Hematopoietic multipotent progenitor cell treated with erythropoietin and hydrocortisone succinate and interleukin-3 and kit ligand, for 17 days (in vitro differentiated cells): ENCODE measurements around the gene SMAD4.
"Not testable (repeated sequence)": the region's sequence is repeated elsewhere in the genome, so short reads cannot be mapped to it uniquely, and the experiment has no call there.

ENCODE experiments used
- DNase-seq: peaks from one replicate; pipeline ENCODE4 v3.0.0-alpha.2; 2015; ENCODE audit warnings: low spot score

The SMAD4 gene

DNA sequence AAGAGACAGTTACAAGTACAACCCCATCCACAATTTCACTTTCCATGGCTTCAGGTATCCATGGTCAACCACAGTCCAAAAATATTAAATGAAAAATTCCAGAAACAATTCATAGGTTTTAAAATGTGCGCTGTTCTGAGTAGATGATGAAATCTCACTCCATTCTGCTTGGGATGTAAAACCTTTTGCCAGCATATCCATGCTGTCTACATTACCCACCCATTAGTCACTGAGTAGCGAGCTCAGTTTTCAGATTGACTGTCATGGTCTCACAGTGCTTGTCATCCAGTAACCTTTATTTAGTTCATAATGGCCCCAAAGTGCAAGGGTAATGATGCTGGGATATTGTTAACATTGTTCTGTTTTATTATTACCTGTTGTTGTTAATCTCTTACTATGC lies 40.5 kb downstream of the SMAD4 start:
- DNase-seq, result no peak

DNA sequence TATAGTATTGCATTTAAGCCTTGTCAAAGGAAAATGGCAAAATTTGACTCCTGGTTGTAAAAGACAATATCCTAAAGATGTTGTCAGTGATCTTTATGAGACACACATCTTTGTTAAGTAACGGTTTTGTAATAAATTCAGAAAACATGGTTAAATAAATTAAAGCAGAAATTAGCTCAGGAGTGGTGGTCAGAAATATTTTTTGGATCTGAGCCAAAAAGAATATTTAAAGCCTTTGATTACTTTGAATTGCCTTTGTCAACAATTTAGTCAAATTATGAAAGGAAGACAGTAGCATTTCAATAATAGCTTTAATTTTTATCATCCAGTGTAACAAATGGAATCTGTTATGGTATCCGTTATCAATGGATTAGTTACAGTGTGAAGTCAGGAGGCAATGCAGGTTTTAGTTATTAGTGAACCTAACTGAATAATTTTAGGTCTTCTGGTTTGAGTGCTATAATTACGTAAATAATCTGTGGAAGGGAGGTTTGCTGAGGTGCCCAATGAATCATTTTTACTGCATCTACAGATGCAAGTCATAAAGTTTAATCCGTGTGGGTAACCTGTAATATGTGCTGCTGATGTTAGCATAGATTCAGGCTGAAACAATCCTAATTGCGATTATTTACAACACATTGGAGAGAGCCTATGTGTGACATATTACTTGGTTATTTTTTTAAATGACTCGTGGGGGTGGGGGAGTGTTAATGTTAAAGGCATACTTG lies 42.7 kb downstream of the SMAD4 start:
- DNase-seq, result no peak

DNA sequence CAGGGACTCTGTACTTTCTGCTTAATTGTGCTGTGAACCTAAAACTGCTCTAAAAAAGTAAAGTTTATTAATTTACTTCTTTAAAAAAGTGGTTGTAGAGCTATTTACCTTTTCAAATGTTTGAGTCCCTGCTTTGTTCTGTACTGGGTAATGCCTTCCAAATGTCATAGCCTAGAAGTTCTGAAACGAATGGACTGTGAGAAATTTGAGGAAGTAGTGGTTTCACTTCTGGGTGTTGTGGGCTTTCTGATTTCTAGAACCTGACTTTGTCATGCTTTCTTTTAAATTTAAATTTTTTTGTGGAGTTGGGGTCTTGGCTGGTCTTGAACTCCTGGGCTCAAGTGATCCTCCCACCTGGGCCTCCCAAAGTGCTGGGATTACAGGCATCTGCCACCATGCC lies 44.6 kb downstream of the SMAD4 start:
- DNase-seq, result no peak

DNA sequence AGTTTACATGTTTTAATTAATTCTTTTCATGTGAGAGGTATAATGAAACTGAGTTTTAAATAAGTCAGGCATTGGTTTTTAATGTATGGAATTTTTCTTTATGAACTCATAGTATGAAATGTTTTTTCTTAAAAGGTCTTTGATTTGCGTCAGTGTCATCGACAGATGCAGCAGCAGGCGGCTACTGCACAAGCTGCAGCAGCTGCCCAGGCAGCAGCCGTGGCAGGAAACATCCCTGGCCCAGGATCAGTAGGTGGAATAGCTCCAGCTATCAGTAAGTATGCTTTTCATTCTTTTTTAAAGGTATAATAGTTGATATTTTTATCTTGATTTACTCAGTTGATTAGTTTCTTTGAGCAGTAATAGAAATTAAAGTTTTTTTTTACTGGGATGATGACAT lies 46.5 kb downstream of the SMAD4 start:
- DNase-seq, result no peak

DNA sequence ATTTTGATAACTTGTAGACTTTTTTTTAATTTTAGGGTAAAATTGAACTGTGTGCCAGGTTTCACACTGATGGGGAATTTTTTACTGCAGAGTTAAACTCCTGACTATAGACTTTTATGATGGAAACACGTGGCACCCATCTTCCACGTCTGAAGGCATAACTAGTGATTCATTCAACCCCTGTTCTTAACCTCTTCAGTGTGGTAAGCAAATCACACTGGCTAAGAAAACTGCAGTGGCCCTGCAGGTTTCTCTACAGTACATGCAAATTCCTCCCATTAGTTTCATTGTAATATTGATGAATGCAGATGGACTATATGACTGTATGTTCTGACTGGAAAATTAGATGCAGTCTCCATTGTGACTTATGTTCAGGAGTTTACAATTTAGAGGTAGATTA lies 47.2 kb downstream of the SMAD4 start:
- DNase-seq, result no peak

DNA sequence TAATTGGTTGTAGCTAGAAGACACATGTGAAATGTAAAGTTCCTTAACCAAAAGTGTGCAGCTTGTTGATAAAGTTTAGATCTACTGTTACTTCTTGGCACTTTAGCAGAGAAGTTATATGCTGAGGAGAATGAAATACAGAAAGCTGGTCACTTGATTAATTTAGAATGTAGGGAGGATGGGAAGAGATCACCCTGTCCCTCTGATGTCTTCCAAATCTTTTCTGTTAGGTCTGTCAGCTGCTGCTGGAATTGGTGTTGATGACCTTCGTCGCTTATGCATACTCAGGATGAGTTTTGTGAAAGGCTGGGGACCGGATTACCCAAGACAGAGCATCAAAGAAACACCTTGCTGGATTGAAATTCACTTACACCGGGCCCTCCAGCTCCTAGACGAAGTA lies 48.0 kb downstream of the SMAD4 start:
- no peak for DNase-seq

DNA sequence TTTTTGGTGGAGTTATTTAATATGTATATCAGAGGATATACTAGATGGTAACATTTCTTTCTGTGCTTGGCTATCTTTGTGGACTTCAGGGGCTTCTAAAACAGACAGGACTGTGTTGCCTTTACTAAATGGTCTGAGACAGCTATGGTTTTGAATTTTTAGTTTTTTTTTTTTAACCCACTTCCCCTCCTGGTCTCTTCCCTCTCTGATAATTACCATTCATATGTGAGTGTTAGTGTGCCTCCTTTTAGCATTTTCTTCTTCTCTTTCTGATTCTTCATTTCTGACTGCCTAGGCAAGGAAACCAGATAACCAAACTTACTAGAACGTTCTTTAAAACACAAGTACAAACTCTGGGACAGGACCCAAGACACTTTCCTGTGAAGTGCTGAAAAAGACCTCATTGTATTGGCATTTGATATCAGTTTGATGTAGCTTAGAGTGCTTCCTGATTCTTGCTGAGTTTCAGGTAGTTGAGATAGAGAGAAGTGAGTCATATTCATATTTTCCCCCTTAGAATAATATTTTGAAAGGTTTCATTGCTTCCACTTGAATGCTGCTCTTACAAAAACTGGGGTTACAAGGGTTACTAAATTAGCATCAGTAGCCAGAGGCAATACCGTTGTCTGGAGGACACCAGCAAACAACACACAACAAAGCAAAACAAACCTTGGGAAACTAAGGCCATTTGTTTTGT lies 52.7 kb downstream of the SMAD4 start:
- DNase-seq, result no peak

DNA sequence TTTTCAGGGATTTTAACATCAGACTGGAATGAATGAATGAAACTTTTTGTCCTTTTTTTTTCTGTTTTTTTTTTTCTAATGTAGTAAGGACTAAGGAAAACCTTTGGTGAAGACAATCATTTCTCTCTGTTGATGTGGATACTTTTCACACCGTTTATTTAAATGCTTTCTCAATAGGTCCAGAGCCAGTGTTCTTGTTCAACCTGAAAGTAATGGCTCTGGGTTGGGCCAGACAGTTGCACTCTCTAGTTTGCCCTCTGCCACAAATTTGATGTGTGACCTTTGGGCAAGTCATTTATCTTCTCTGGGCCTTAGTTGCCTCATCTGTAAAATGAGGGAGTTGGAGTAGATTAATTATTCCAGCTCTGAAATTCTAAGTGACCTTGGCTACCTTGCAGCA lies 53.4 kb downstream of the SMAD4 start:
- no peak for DNase-seq

DNA sequence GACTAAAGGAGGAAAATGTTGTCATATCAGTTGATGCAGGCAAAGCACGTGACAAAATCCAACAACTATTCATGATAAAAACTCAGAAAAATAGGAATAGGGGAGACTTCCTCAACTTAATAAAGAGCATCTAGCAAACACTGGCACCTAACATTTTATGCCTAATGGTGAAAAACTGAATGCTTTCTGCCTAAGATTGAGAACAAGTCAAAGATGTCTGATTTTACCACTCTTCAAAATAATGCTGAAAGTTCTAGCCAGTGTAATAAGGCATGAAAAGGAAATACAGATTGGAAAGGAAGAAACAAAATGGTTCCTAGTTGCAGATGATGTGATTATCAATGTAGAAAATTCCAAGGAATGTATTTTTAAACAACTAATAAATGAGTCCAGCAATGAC lies 58.4 kb downstream of the SMAD4 start:
- DNase-seq, result no peak

DNA sequence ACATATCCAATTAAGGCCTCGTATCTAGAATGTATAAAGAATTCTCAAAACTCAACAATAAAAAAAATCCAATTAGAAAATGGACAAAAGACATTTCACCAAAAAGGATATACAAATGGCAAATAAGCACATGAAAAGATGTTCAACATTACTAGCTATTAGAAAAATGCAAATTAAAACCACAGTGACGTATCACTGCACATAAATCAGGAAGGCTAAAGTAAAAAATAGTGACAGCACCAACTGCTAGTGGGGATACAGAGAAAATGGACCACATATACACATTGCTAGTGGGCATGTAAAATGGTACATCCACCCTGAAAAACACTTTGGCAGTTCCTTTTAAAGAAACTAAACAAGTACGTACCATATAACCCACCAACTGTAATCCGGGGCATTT lies 59.7 kb downstream of the SMAD4 start:
- no peak for DNase-seq

DNA sequence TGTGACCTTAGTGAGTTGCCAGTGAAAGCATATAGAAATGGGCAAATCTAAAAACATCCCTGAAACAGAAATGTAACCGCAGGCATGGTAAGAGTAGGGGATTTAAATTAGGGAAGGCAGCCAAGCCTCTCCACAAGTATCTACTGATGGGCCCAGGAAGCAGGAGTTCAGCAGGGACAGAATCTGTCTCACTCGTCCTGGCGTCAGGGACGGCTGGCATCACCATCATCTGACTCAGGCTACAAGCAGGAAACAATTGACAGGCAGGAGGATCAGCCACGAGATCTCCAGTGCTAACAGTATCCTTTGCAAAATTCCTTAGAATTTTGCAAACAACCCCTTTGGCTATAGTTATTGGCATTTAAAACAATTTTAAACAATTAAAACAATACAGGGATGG lies 61.3 kb downstream of the SMAD4 start:
- DNase-seq, result no peak

DNA sequence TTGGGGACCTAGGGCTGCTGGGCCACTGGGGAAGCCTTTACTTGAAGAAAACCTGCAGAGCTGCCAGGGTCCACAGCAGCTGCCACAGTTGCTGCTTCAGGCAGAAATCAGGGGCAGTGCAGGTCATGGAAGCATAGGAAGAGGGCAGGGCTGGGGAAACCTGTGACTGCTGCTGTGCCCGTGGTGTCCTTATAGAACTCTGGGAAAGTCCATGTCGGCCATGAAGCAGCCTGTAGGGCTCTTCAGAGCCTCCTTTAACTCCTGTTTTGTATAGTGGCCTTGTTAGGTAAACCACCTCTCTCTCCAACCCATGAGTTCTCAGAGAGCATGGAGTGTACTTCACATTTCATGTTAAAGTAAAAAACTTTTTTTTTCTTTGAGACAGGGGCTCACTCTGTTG lies 62.1 kb downstream of the SMAD4 start:
- DNase-seq, result no peak

DNA sequence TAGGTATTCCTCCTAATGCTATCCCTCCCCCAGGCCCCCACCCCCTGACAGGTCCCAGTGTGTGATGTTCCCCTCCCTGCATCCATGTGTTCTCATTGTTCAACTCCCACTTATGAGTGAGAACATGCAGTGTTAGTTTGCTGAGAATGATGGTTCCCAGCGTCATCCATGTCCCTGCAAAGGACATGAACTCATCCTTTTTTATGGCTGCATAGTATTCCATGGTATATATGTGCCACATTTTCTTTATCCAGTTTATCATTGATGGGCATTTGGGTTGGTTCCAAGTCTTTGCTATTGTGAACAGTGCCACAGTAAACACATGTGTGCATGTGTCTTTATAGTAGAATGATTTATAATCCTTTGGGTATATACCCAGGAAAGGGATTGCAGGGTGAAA lies 63.0 kb downstream of the SMAD4 start:
- DNase-seq, result not testable (repeated sequence)

DNA sequence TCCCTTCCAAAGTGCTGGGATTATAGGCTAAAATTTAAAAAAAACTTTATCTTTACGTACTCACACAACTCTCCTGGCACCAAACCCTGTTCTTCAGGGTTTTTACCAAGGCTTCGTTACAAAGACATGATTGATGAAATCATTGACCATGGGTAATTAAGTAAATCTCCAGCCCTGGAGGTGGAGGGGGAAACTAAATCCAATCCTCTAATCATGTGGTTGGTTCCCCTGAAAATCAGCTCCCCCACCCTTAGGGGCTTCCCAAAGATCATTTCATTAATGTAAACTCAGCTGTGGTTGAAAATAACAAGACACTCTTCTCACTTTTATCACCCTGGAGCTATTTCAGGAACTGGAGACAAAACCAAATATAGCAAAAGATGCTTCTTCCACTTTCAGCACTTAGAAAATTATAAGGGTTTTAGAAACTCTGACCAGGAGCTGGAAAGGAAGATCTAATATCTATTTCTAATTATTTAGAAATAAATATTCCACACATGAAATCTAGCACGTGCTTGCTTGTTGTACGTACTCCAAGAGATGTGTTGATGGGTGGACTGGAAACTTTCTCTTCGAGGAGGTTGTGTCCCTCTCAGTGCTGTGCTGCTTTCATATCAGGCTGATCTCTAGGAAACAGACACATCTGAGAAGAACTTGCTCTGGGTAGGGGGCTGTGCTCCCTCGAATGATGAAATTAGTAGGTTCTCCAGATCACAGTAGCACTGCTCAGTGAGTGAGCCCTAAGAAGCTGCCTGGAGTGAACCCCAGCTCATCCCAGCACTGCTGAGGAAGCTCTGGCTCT lies 67.2 kb downstream of the SMAD4 start:
- DNase-seq, result no peak

DNA sequence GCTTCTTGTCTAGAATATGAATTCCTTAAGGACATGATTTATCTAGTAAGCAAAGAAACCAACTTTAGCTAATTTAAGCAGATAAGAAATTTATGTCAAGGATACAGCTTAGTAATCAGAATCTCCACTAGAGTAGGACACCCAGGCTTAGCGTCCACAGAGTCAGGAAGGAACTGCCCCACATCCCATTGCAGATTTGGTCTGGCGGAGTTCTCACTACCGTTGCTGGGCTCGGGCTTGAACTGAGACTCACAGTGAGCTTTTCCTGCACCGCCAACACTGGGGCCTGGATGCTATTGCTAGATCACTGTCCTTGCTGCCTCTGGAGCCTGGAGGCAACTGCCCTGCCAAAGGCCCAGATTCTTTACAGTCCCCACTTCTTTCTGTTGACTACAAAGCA lies 68.1 kb downstream of the SMAD4 start:
- DNase-seq, result no peak

DNA sequence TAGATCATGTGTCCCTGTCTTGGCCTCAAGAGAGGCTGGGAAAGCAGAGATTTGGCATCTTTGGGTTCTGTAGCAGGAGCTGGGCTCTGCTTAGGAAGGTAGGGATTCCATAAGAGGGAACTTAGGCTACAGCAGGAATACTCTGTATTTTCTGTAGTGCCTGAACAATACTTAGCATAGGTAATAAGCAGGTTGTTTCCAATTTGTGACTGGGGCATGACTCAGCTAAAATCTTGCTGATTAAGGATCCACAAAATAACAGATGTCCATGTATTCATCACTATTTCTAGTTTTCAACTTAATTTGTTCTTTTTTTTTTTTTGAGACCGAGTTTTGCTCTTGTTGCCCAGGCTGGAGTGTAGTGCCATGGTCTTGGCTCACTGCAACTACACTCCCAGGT lies 68.5 kb downstream of the SMAD4 start:
- no peak for DNase-seq

DNA sequence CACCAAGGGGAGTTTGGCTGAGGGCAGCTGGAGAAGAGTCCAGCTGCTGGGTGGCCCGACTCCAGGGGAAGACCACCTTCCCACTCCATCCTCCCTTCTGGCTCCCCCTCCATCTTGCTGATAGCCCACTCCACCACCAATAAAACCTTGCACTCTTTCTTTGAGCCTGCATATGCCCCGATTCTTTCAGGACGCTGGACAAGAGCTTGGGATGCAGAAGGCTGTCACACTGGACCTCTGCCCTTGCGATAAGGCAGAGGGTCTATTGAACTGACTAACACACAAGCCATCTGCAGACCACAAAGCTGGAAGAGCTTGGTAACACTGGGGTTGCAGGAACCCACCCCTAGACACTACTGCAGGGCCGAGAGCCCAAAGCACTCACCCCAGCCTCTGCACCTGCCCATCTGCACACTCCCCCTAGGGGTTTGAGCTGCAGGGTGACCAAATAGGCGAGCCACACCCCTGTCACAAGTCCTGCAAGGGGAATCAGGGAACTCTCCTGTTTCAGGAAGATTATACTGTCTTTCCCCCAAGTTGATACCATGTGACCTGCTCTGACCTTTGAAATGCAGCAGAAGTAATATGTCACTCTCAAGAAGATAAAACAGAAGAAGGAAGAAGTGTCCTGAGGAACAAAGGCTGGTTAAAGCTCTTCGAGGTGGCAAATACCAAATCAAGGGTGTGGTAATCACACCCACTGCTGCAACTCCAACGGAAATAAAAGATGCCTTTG lies 70.5 kb downstream of the SMAD4 start:
- DNase-seq, result no peak

DNA sequence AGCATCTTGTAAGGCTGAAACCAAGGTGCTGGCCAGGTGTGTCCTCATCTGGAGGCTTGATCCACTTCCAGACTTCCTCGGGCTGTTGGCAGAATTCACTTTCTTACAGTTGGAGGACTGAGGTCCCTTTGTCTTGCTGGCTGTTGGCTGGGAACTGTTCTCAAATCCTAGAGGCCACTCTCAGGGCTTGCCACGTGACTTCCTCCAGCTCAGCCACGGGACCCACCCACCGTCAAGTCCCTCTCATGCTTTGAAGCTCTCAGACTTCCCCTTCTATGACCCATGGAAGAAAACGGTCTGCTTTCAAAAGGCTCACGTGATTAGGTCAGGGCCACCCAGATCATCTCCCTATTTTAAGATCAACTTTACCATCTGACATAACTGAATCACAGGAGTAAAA lies 77.1 kb downstream of the SMAD4 start:
- no peak for DNase-seq

DNA sequence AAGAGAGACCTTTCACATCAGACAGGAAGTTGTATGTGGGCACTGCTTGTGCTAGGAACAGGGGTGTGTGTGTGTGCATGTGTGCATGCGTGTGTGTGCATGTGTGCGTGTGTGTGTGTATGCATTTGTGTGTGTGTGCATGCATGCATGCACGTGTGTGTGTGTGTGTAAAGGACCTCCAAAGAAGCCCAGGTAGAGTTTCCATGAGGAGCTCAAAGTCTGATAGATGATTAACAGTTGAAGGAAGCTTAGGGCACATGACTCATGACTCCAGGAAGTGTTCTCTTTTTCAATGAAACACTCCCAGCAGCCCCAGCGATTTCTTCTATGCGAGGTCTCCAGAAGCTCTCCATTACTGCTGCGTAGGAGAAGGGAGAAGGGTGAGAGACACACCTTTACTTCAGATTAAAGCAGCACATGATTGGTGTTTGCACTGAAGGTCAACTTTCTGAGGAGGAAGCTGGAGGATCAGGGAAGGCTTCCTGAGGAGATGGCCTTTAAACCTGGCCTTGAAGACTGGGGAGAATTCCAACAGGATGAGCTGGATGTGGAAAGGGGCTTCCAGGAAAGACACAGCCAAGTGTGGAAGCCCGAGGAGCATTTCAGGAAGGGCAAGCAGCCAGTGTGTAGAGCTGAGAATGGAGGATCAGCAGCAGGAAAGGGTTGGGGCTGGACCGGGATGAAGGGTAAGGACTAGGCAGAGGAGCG lies 77.7 kb downstream of the SMAD4 start:
- DNase-seq, result no peak

DNA sequence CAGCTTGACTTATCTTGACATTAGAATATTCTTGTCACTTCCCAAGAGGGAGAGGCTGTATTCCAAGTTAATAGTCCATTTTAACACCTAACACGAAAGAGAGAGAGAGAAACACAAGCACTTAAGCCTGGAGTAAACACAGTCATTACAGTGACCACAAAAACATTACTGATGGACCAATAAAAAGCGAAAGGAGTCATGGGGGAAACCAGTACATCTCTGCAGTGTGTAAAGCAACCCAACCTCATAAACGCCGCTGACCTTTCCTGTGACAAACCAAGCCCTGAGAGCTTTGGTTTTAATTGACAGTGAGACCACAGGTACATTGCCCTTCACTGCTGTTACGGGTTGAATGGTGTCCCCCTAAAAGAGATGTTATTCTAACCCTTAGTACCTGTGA lies 78.3 kb downstream of the SMAD4 start:
- no peak for DNase-seq

DNA sequence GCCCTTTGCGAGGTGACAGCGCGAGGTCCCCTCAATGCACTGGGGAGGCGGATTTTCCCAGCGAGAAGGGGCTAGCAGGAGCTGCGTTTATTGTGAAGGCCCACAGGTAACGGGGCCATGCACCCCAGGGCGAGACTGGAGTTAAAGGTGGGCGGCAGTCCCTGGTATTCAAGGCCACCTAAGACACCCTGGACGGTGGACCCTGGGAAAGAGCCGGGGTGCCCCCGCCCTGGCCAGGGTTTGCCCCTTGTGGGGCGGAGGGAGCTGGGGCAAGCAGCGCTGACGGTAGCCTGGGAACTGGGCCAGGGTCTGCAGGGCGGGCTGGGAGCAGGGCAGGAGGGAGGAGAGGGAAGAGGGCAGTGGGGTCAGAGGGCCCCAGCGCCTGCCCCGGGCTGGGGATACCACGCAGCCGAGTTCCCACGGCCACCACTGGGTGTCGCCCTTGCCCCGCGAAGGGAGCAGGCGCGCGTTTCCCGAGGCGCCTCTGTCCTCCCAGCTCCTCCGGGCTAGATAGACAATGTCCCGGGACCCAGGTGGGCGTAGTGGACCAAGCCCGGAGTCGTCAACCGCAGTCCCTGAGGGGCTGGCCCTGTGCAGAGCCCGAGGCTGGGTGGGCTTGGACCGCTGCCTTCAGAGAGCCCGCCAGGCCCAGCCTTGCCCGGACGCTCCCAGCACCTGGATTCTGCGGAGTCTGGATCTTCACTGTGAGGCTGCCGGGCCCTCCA lies 80.2 kb downstream of the SMAD4 start:
- peak; percentile 36 for DNase-seq
